ENCODE measurements around the gene GALNT16.
A peak's percentile ranks its signal among the peaks of the same experiment; 100 is the strongest.
"Not testable (repeated sequence)": the region's sequence is repeated elsewhere in the genome, so short reads cannot be mapped to it uniquely, and the experiment has no call there.

The GALNT16 gene

GRCh38 chr14:69287098-69288010, 27.4 kb downstream of the GALNT16 start:
- peak; percentile 14 for DNase-seq

GRCh38 chr14:69288011-69288771, 28.2 kb downstream of the GALNT16 start:
- DNase-seq = no peak

- no peak for DNase-seq
Observed at GRCh38 chr14:69288956-69289705, 29.2 kb downstream of the GALNT16 start.

GRCh38 chr14:69289811-69290520, 30.0 kb downstream of the GALNT16 start:
- DNase-seq = no peak

GRCh38 chr14:69290881-69291280, 30.9 kb downstream of the GALNT16 start:
- not testable (repeated sequence) for DNase-seq

GRCh38 chr14:69291396-69291795, 31.4 kb downstream of the GALNT16 start:
- no peak for DNase-seq

- DNase-seq = no peak
Observed at GRCh38 chr14:69291891-69292561, 32.1 kb downstream of the GALNT16 start.

GRCh38 chr14:69298131-69299071, 38.4 kb downstream of the GALNT16 start:
- no peak for DNase-seq

GRCh38 chr14:69299286-69300035, 39.5 kb downstream of the GALNT16 start:
- DNase-seq = no peak

- DNase-seq = no peak
Observed at GRCh38 chr14:69300601-69301221, 40.8 kb downstream of the GALNT16 start.

- DNase-seq = no peak
Observed at GRCh38 chr14:69303086-69303485, 43.1 kb downstream of the GALNT16 start.

- no peak for DNase-seq
Observed at GRCh38 chr14:69312608-69313007, 52.6 kb downstream of the GALNT16 start.

GRCh38 chr14:69313176-69313575, 53.2 kb downstream of the GALNT16 start:
- DNase-seq = no peak

GRCh38 chr14:69314327-69314726, 54.4 kb downstream of the GALNT16 start:
- no peak for DNase-seq

- DNase-seq = no peak
Observed at GRCh38 chr14:69315301-69315700, 55.3 kb downstream of the GALNT16 start.

GRCh38 chr14:69316449-69317101, 56.6 kb downstream of the GALNT16 start:
- no peak for DNase-seq

- DNase-seq = no peak
Observed at GRCh38 chr14:69317102-69317755, 57.3 kb downstream of the GALNT16 start.

- no peak for DNase-seq
Observed at GRCh38 chr14:69317780-69318179, 57.8 kb downstream of the GALNT16 start.
